ENCODE measurements around the gene SFMBT1. TPM values are rescaled to one million over a fixed set of nuclear protein-coding genes. Genes with fewer than 3 reads are reported as not detected.

Gene SFMBT1
- polyA plus RNA-seq, 1 of the 3 experiments (the other 2 are of a cell fraction): 0.72 TPM

GRCh38 chr3:52859686-52860423 lies 186.0 kb downstream of the SFMBT1 start:
- no peak for DNase-seq
- TF ChIP-seq CHD2 (IDR thresholded peaks at IDR 0.05; ENCODE audit: low read length, partially characterized antibody) (no peak), RAD21 (IDR thresholded peaks at IDR 0.05; ENCODE audit: low read length) (no peak), PBX3 (IDR thresholded peaks at IDR 0.05) (no peak), REST (IDR thresholded peaks at IDR 0.05; ENCODE audit: low read depth, low read length) (no peak), ZBTB33 (IDR thresholded peaks at IDR 0.05; ENCODE audit: borderline replicate concordance, low read depth) (no peak), NRF1 (IDR thresholded peaks at IDR 0.05; ENCODE audit: low read depth, low read length) (no peak), SIN3A (IDR thresholded peaks at IDR 0.05; ENCODE audit: borderline replicate concordance, low read depth, low read length) (no peak), TAF1 (IDR thresholded peaks at IDR 0.05; ENCODE audit: borderline replicate concordance, low read depth, low read length) (no peak), MAX (IDR thresholded peaks at IDR 0.05; ENCODE audit: low read depth) (no peak), USF1 (IDR thresholded peaks at IDR 0.05; ENCODE audit: borderline replicate concordance, low read depth) (no peak), EP300 (IDR thresholded peaks at IDR 0.05; ENCODE audit: borderline replicate concordance in 1 of 2, low read depth in 1 of 2, low read length in 1 of 2) (no peak), YY1 (IDR thresholded peaks at IDR 0.05; ENCODE audit: low read depth) (no peak), FOXM1 (IDR thresholded peaks at IDR 0.05; ENCODE audit: low read depth) (no peak), EZH2phosphoT487 (IDR thresholded peaks at IDR 0.05; ENCODE audit: borderline replicate concordance, low read depth) (no peak), SMC3 (IDR thresholded peaks at IDR 0.05; ENCODE audit: low read depth, low read length) (no peak), POLR2AphosphoS5 (IDR thresholded peaks at IDR 0.05; ENCODE audit: low read depth, low read length) (no peak), FOSL2 (IDR thresholded peaks at IDR 0.05; ENCODE audit: borderline replicate concordance, low read depth) (no peak)
- Histone ChIP-seq H3K4me3 (ENCODE audit: low read depth in 2 of 2, low read length in 1 of 2) (no peak overlapping the region), H2AFZ (ENCODE audit: low read depth) (no peak overlapping the region), H3K27me3 (ENCODE audit: insufficient read depth) (no peaks in the 10 kb centered on the region), H3K4me1 (ENCODE audit: control insufficient read depth in 1 of 2, insufficient read depth in 2 of 2, low read depth in 1 of 2, low read length in 1 of 2) (no peaks in the 10 kb centered on the region), H4K20me1 (ENCODE audit: insufficient read depth) (no peaks in the 10 kb centered on the region), H3K36me3 (replicated peaks in 1 of 2; ENCODE audit: control insufficient read depth in 1 of 2, insufficient read depth in 2 of 2, low read length in 1 of 2) (no peaks in the 10 kb centered on the region), H3K79me2 (ENCODE audit: insufficient read depth) (peaks cover 4% of the 10 kb centered on the region; the same call in 1 of the 2 replicates), H3F3A (replicated peaks; ENCODE audit: insufficient read depth) (no peaks in the 10 kb centered on the region), H3K9ac (no peak overlapping the region), H3K27ac (ENCODE audit: low read depth in 2 of 2, low read length in 1 of 2) (no peak overlapping the region), H3K9me2 (no peaks in the 10 kb centered on the region), H3K4me2 (no peak overlapping the region), H3K9me3 (no peaks in the 10 kb centered on the region)
- ChIA-PET CTCF (no interaction called here), POLR2A (no interaction called here)
- WGBS (ENCODE audit: low lambda C conversion rate): 88% methylated on average over 7 of the region's 8 CpGs
